A549 (cell line): ENCODE results near the gene LRRC14B. TPM values are rescaled to one million over a fixed set of nuclear protein-coding genes. Genes with fewer than 3 reads are reported as not detected.
"Not testable (repeated sequence)": the region's sequence is repeated elsewhere in the genome, so short reads cannot be mapped to it uniquely, and the experiment has no call there.

Experiments
- ATAC-seq, 2 experiments: fragments of 200-7000 bp in 1 of 2; fragments of >200 bp in 1 of 2; cut with Nextera tagmentation in 1 of 2; cut with Tn5 transposase in 1 of 2; 3 replicates each; pipeline versions ENCODE4 v1.8.0 to v1.9.1; 2018 to 2020; ENCODE audit warnings: mild to moderate bottlenecking in 1 of 2, moderate library complexity in 1 of 2
- CTCF ChIA-PET: fragments of 300-600 bp; sonication (Branson Sonifier 250); formaldehyde crosslinking; extraction: SDS; loops from one replicate; lab custom pipeline; 2021; ENCODE audit warnings: antibody characterized with exemption, inconsistent platforms; lab: Yijun Ruan, JAX
- POLR2A ChIA-PET: fragments of 350-600 bp; formaldehyde crosslinking; extraction: SDS; loops from one replicate; lab custom pipeline; 2021; ENCODE audit warnings: antibody characterized with exemption, inconsistent platforms; lab: Yijun Ruan, JAX
- DNase-seq, 2 experiments: peaks; one replicate each; pipeline versions ENCODE4 v3.0.0 to v3.0.0-alpha.2; 2011 to 2016; ENCODE audit warnings: low read depth in 1 of 2, low spot score in 1 of 2
- FAIRE-seq: peaks from 2 replicates; lab custom pipeline; 2011; peaks lifted over from hg19 to GRCh38; lab: Jason Lieb, UNC
- H3K27ac ChIP-seq, 2 experiments: fragments of >200 bp; sonication (Bioruptor Twin); formaldehyde crosslinking; 3 replicates each; pipeline ENCODE4 v1.5.1; 2016 to 2017
- H3K4me1 ChIP-seq: fragments of >200 bp; sonication (Bioruptor Twin); formaldehyde crosslinking; 3 replicates; pipeline ENCODE4 v1.6.1; 2016
- H3K4me2 ChIP-seq: fragments of >200 bp; sonication (Bioruptor Twin); formaldehyde crosslinking; 3 replicates; pipeline ENCODE4 v1.6.1; 2016
- H3K4me3 ChIP-seq: fragments of >200 bp; sonication (Bioruptor Twin); formaldehyde crosslinking; 3 replicates; pipeline ENCODE4 v1.5.1; 2016
- H3K9me3 ChIP-seq: fragments of >200 bp; sonication (Bioruptor Twin); formaldehyde crosslinking; 3 replicates; pipeline ENCODE4 v1.6.1; 2016
- ATOH8 ChIP-seq: fragments of 250-450 bp; sonication (Bioruptor Pico); IDR thresholded peaks from 2 replicates; pipeline ENCODE4 v1.5.0; 2020; ENCODE audit warnings: low read depth, mild to moderate bottlenecking, moderate library complexity
- BCL3 ChIP-seq: fragments of >200 bp; sonication (Bioruptor Twin); formaldehyde crosslinking; IDR thresholded peaks from 3 replicates; pipeline ENCODE4 v1.6.1; 2016
- BHLHE40 ChIP-seq: IDR thresholded peaks from 2 replicates; pipeline ENCODE4 v1.6.1; 2012; ENCODE audit warnings: low read depth, low read length, inconsistent platforms
- CEBPB ChIP-seq, 2 experiments: fragments of >200 bp in 1 of 2; sonication (Bioruptor Twin) in 1 of 2; formaldehyde crosslinking in 1 of 2; IDR thresholded peaks; 2 replicates each; pipeline ENCODE4 v1.6.1; 2012 to 2016
- E2F6 ChIP-seq: IDR thresholded peaks from 2 replicates; pipeline ENCODE4 v1.6.1; 2012; ENCODE audit warnings: low read depth, borderline replicate concordance
- EHMT2 ChIP-seq: fragments of 200-600 bp; sonication (generic); IDR thresholded peaks from 2 replicates; pipeline ENCODE4 v1.6.1; 2016; ENCODE audit warnings: antibody characterized with exemption, low read depth, mild to moderate bottlenecking, moderate library complexity
- ESRRA ChIP-seq: fragments of 150-350 bp; IDR thresholded peaks from 2 replicates; pipeline ENCODE4 v1.6.1; 2014; ENCODE audit warnings: mild to moderate bottlenecking, low read length, borderline replicate concordance
- FOSB ChIP-seq: fragments of 250-450 bp; sonication (Bioruptor Pico); IDR thresholded peaks from 2 replicates; pipeline ENCODE4 v1.5.0; 2020; ENCODE audit warnings: mild to moderate bottlenecking, moderate library complexity
- FOSL2 ChIP-seq, 2 experiments: fragments of 450-650 bp in 1 of 2; fragments of >200 bp in 1 of 2; sonication (Bioruptor Twin) in 1 of 2; formaldehyde crosslinking; IDR thresholded peaks; 2 replicates each; pipeline versions ENCODE4 v1.5.0 to v1.6.1; 2016 to 2020; ENCODE audit warnings: mild to moderate bottlenecking in 1 of 2, moderate library complexity in 1 of 2
- FOXS1 ChIP-seq: fragments of 250-450 bp; sonication (Bioruptor Pico); IDR thresholded peaks from 2 replicates; pipeline ENCODE4 v1.5.0; 2020; ENCODE audit warnings: mild to moderate bottlenecking, moderate library complexity
- HDAC2 ChIP-seq: fragments of 200-600 bp; sonication (generic); IDR thresholded peaks from 2 replicates; pipeline ENCODE4 v1.6.1; 2016
- HES2 ChIP-seq: fragments of >200 bp; sonication (Bioruptor Twin); formaldehyde crosslinking; IDR thresholded peaks from 2 replicates; pipeline ENCODE4 v1.6.1; 2016
- HEYL ChIP-seq: fragments of 250-450 bp; sonication (Bioruptor Pico); IDR thresholded peaks from 2 replicates; pipeline ENCODE4 v1.8.0; 2021; ENCODE audit warnings: mild to moderate bottlenecking, moderate library complexity
- HMGXB4 ChIP-seq: fragments of 250-450 bp; sonication (Bioruptor Pico); IDR thresholded peaks from 2 replicates; pipeline ENCODE4 v1.5.0; 2021; ENCODE audit warnings: mild to moderate bottlenecking, moderate library complexity, borderline replicate concordance
- HOXB5 ChIP-seq: fragments of 250-450 bp; sonication (Bioruptor Pico); IDR thresholded peaks from 2 replicates; pipeline ENCODE4 v1.5.0; 2020; ENCODE audit warnings: mild to moderate bottlenecking, moderate library complexity
- JUN ChIP-seq, 2 experiments: fragments of >200 bp; sonication (Bioruptor Twin); formaldehyde crosslinking; IDR thresholded peaks; 2 replicates in 1 of 2; 3 replicates in 1 of 2; pipeline ENCODE4 v1.6.1; 2016 to 2017
- KDM1A ChIP-seq: fragments of 200-600 bp; sonication (generic); IDR thresholded peaks from 2 replicates; pipeline ENCODE4 v1.6.1; 2016; ENCODE audit warnings: low read depth, mild to moderate bottlenecking
- MYC ChIP-seq: IDR thresholded peaks from 2 replicates; pipeline ENCODE4 v1.6.1; 2012; ENCODE audit warnings: mild to moderate bottlenecking, inconsistent platforms, low read length, improper control_type of control experiment, borderline replicate concordance
- NPAS2 ChIP-seq: fragments of 250-450 bp; sonication (Bioruptor Pico); IDR thresholded peaks from 2 replicates; pipeline ENCODE4 v1.8.0; 2022; ENCODE audit warnings: mild to moderate bottlenecking, moderate library complexity, borderline replicate concordance
- PBX3 ChIP-seq: IDR thresholded peaks from 2 replicates; pipeline ENCODE4 v1.6.1; 2012
- POLR2A ChIP-seq: IDR thresholded peaks from 2 replicates; pipeline ENCODE4 v1.6.1; 2012; ENCODE audit warnings: mild to moderate bottlenecking, low read length
- RFX5 ChIP-seq: fragments of 450-650 bp; IDR thresholded peaks from 2 replicates; pipeline ENCODE4 v1.7.1; 2014; ENCODE audit warnings: antibody characterized with exemption, mild to moderate bottlenecking, moderate library complexity
- SMC3 ChIP-seq: fragments of >200 bp; sonication (Bioruptor Twin); formaldehyde crosslinking; IDR thresholded peaks from 3 replicates; pipeline ENCODE4 v1.6.1; 2018; ENCODE audit warnings: inconsistent platforms
- SREBF2 ChIP-seq: fragments of 450-650 bp; IDR thresholded peaks from 2 replicates; pipeline ENCODE4 v1.6.1; 2014; ENCODE audit warnings: mild to moderate bottlenecking, moderate library complexity
- TFCP2L1 ChIP-seq: fragments of 250-450 bp; sonication (Bioruptor Pico); IDR thresholded peaks from 2 replicates; pipeline ENCODE4 v1.5.0; 2021; ENCODE audit warnings: mild to moderate bottlenecking
- ZNF302 ChIP-seq: fragments of 250-450 bp; sonication (Bioruptor Pico); IDR thresholded peaks from 2 replicates; pipeline ENCODE4 v1.9.0; 2021; ENCODE audit warnings: inconsistent platforms, mild to moderate bottlenecking, moderate library complexity
- WGBS: methylation state at CpG from one replicate; pipeline ENCODE4 v1.1.6; 2017; ENCODE audit errors: missing lambda C conversion rate; 5-methylcytosine and 5-hydroxymethylcytosine counted together
- polyA plus RNA-seq, 4 experiments: library from polyadenylated mRNA; depleted of rRNA in 3 of 4; stranded (reverse); fragments of >200 nt; fragmentation: RNase III in 1 of 4; extraction: RNeasy Plus Mini Kit Qiagen cat#74134 plus additional on column Dnase treatment in 1 of 4; gene quantifications; 2 replicates in 3 of 4; 3 replicates in 1 of 4; pipeline ENCODE4 v1.2.3, GENCODE V29; 2011 to 2017

LRRC14B gene
- polyA plus RNA-seq, 2 of the 4 experiments (the other 2 are of a cell fraction), result not detected

GRCh38 chr5:230711-231110 is 39.4 kb downstream of the LRRC14B start:
- DNase-seq (no peak), ATAC-seq (no peak), FAIRE-seq (no peak)
- Histone ChIP-seq H3K4me2 (no peak overlapping the region), H3K9me3 (no peaks in the 10 kb centered on the region), H3K27ac (no peak overlapping the region), H3K4me1 (no peaks in the 10 kb centered on the region), H3K4me3 (no peak overlapping the region)
- 98% methylated on average over 14 of the region's 14 CpGs for WGBS
- ChIA-PET CTCF (interaction anchor here (1.1 kb wide), 1 partner anchor 39 kb away, joined by 3 read pairs; the partner anchor contains the start of gene LRRC14B), POLR2A (no interaction called here)
- TF ChIP-seq ZNF302 (CRISPR knock-in tag) (no peak), FOXS1 (CRISPR knock-in tag) (no peak), JUN (IDR thresholded peaks at IDR 0.05) (no peak), BCL3 (no peak), HES2 (no peak), BHLHE40 (no peak), ESRRA (no peak), KDM1A (no peak), NPAS2 (no peak)

- no peak for TF ChIP-seq BCL3
- TF ChIP-seq HDAC2, result no peak
- no peak for TF ChIP-seq RFX5
- no peak for TF ChIP-seq POLR2A
- TF ChIP-seq HOXB5 (CRISPR knock-in tag), result no peak
- no peak for TF ChIP-seq E2F6
- TF ChIP-seq HEYL (CRISPR knock-in tag), result no peak
- no peak for TF ChIP-seq EHMT2
- no peak for TF ChIP-seq HMGXB4 (CRISPR knock-in tag)
- TF ChIP-seq KDM1A, result no peak
- TF ChIP-seq SMC3, result no peak
- no peak for TF ChIP-seq MYC
- TF ChIP-seq FOSL2 (IDR thresholded peaks at IDR 0.05), result no peak
- no peak for TF ChIP-seq FOSL2 (CRISPR knock-in tag; IDR thresholded peaks at IDR 0.05)
- no peak for TF ChIP-seq ZNF302 (CRISPR knock-in tag)
- TF ChIP-seq FOSB (CRISPR knock-in tag), result no peak
- TF ChIP-seq CEBPB (IDR thresholded peaks at IDR 0.05), result no peak
- TF ChIP-seq TFCP2L1, result no peak
- TF ChIP-seq SREBF2, result no peak
- no peak for TF ChIP-seq ATOH8 (CRISPR knock-in tag)
- no peak for TF ChIP-seq PBX3
- POLR2A ChIA-PET, result no interaction called here
Observed at GRCh38 chr5:231661-232060, 40.4 kb downstream of the LRRC14B start.

GRCh38 chr5:233426-233825 is 42.1 kb downstream of the LRRC14B start:
- H3K4me1 ChIP-seq, DNase-seq, FAIRE-seq, ATAC-seq, H3K4me2 ChIP-seq, POLR2A ChIA-PET, H3K9me3 ChIP-seq, H3K27ac ChIP-seq, H3K4me3 ChIP-seq: not testable (repeated sequence)
- WGBS, result 94% methylated on average over 20 of the region's 20 CpGs
- CTCF ChIA-PET, result interaction anchor here (0.6 kb wide), 1 partner anchor 17 kb away, joined by 3 read pairs; no protein-coding TSS in a partner anchor

More at GRCh38 chr5:231661-232060, 40.4 kb downstream of the LRRC14B start:
- no peak overlapping the region for H3K27ac ChIP-seq
- no peak overlapping the region for H3K4me3 ChIP-seq
- CTCF ChIA-PET, result no interaction called here
- DNase-seq, result no peak
- no peak overlapping the region for H3K4me2 ChIP-seq
- no peak for FAIRE-seq
- ATAC-seq, result no peak
- WGBS, result 90% methylated on average over 13 of the region's 13 CpGs
- H3K9me3 ChIP-seq, result no peaks in the 10 kb centered on the region
- no peaks in the 10 kb centered on the region for H3K4me1 ChIP-seq
